IgD-negative memory B cell (primary cell): ENCODE data around the gene NCAM2. TPM values are rescaled to one million over a fixed set of nuclear protein-coding genes. Genes with fewer than 3 reads are reported as not detected.

ENCODE experiments used
- H3K27ac Mint-ChIP-seq, 3 donors: one replicate each; pipeline ENCODE4 v1.8.0; 2020 to 2022; ENCODE audit warnings: mild to moderate bottlenecking in 3 of 3, mixed read lengths in 3 of 3, moderate library complexity in 1 of 3
- H3K27me3 Mint-ChIP-seq: one replicate; pipeline ENCODE4 v1.8.0; 2021; ENCODE audit warnings: mixed read lengths
- H3K36me3 Mint-ChIP-seq: one replicate; pipeline ENCODE4 v1.8.0; 2020; ENCODE audit warnings: mild to moderate bottlenecking, mixed read lengths
- H3K4me1 Mint-ChIP-seq, 3 donors: one replicate each; pipeline ENCODE4 v1.8.0; 2020 to 2022; ENCODE audit warnings: mixed read lengths in 3 of 3, mild to moderate bottlenecking in 1 of 3
- H3K4me3 Mint-ChIP-seq, 4 donors: one replicate each; pipeline ENCODE4 v1.8.0; 2020 to 2022; ENCODE audit warnings: mild to moderate bottlenecking in 4 of 4, mixed read lengths in 4 of 4, moderate library complexity in 3 of 4
- H3K9me3 Mint-ChIP-seq, 3 donors: one replicate each; pipeline ENCODE4 v1.8.0; 2020 to 2021; ENCODE audit warnings: mixed read lengths in 3 of 3, mild to moderate bottlenecking in 1 of 3
- polyA plus RNA-seq: library from polyadenylated mRNA; unstranded; fragments of 300-500 nt; fragmentation: Illumina TruSeq; gene quantifications from one replicate; pipeline ENCODE4 v1.2.3, GENCODE V29; 2021

NCAM2 gene
- polyA plus RNA-seq, 1 donor from 2014 or later: not detected

GRCh38 chr21:21460979-21461378, 462.8 kb downstream of the NCAM2 start:
- Mint-ChIP-seq H3K36me3 (no peaks in the 10 kb centered on the region), H3K27ac (no peak overlapping the region), H3K4me3 (no peak overlapping the region), H3K27me3 (no peaks in the 10 kb centered on the region), H3K9me3 (peaks cover 0 to 4% (median 3%) of the 10 kb centered on the region in 3 donors), H3K4me1 (no peaks in the 10 kb centered on the region)

GRCh38 chr21:21463456-21463855, 465.2 kb downstream of the NCAM2 start:
- no peak overlapping the region for H3K27ac Mint-ChIP-seq
- no peaks in the 10 kb centered on the region for H3K36me3 Mint-ChIP-seq
- no peaks in the 10 kb centered on the region for H3K4me1 Mint-ChIP-seq
- no peaks in the 10 kb centered on the region for H3K27me3 Mint-ChIP-seq
- H3K4me3 Mint-ChIP-seq: no peak overlapping the region
- H3K9me3 Mint-ChIP-seq: peaks cover 0 to 4% (median 3%) of the 10 kb centered on the region in 3 donors

GRCh38 chr21:21464684-21465083, 466.5 kb downstream of the NCAM2 start:
- no peaks in the 10 kb centered on the region for H3K27me3 Mint-ChIP-seq
- peaks cover 0 to 3% (median 0%) of the 10 kb centered on the region in 3 donors for H3K9me3 Mint-ChIP-seq
- no peak overlapping the region for H3K27ac Mint-ChIP-seq
- H3K4me3 Mint-ChIP-seq: no peak overlapping the region
- no peaks in the 10 kb centered on the region for H3K4me1 Mint-ChIP-seq
- H3K36me3 Mint-ChIP-seq: no peaks in the 10 kb centered on the region

- no peaks in the 10 kb centered on the region for H3K36me3 Mint-ChIP-seq
- peaks cover 0 to 3% (median 0%) of the 10 kb centered on the region in 3 donors for H3K9me3 Mint-ChIP-seq
- no peak overlapping the region for H3K27ac Mint-ChIP-seq
- no peak overlapping the region for H3K4me3 Mint-ChIP-seq
- no peaks in the 10 kb centered on the region for H3K27me3 Mint-ChIP-seq
- no peaks in the 10 kb centered on the region for H3K4me1 Mint-ChIP-seq
Measured at GRCh38 chr21:21466752-21467151, 468.5 kb downstream of the NCAM2 start.

GRCh38 chr21:21468003-21468402, 469.8 kb downstream of the NCAM2 start:
- H3K4me3 Mint-ChIP-seq: no peak overlapping the region
- H3K9me3 Mint-ChIP-seq: peaks cover 0 to 3% (median 0%) of the 10 kb centered on the region in 3 donors
- no peak overlapping the region for H3K27ac Mint-ChIP-seq
- H3K27me3 Mint-ChIP-seq: no peaks in the 10 kb centered on the region
- no peaks in the 10 kb centered on the region for H3K36me3 Mint-ChIP-seq
- no peaks in the 10 kb centered on the region for H3K4me1 Mint-ChIP-seq

GRCh38 chr21:21481239-21481638, 483.0 kb downstream of the NCAM2 start:
- H3K9me3 Mint-ChIP-seq: peaks cover 0 to 4% (median 2%) of the 10 kb centered on the region in 3 donors
- no peak overlapping the region for H3K4me3 Mint-ChIP-seq
- H3K27me3 Mint-ChIP-seq: no peaks in the 10 kb centered on the region
- H3K4me1 Mint-ChIP-seq: no peaks in the 10 kb centered on the region
- H3K27ac Mint-ChIP-seq: no peak overlapping the region
- H3K36me3 Mint-ChIP-seq: no peaks in the 10 kb centered on the region

GRCh38 chr21:21508859-21509258, 510.6 kb downstream of the NCAM2 start:
- Mint-ChIP-seq H3K27ac (no peak overlapping the region), H3K4me3 (no peak overlapping the region), H3K4me1 (no peaks in the 10 kb centered on the region), H3K36me3 (no peaks in the 10 kb centered on the region), H3K9me3 (peaks cover 2 to 15% (median 5%) of the 10 kb centered on the region in 3 donors), H3K27me3 (no peaks in the 10 kb centered on the region)

GRCh38 chr21:21530680-21531079, 532.5 kb downstream of the NCAM2 start:
- H3K9me3 Mint-ChIP-seq: peaks cover 0 to 2% (median 0%) of the 10 kb centered on the region in 3 donors
- no peaks in the 10 kb centered on the region for H3K4me1 Mint-ChIP-seq
- H3K4me3 Mint-ChIP-seq: no peak overlapping the region
- no peaks in the 10 kb centered on the region for H3K36me3 Mint-ChIP-seq
- no peaks in the 10 kb centered on the region for H3K27me3 Mint-ChIP-seq
- H3K27ac Mint-ChIP-seq: no peak overlapping the region

- no peaks in the 10 kb centered on the region for H3K36me3 Mint-ChIP-seq
- H3K4me1 Mint-ChIP-seq: no peaks in the 10 kb centered on the region
- H3K9me3 Mint-ChIP-seq: peaks cover 0 to 11% (median 5%) of the 10 kb centered on the region in 3 donors
- no peak overlapping the region for H3K27ac Mint-ChIP-seq
- no peaks in the 10 kb centered on the region for H3K27me3 Mint-ChIP-seq
- no peak overlapping the region for H3K4me3 Mint-ChIP-seq
Measured at GRCh38 chr21:21547368-21547953, 549.3 kb downstream of the NCAM2 start.

GRCh38 chr21:21559285-21560045, 561.3 kb downstream of the NCAM2 start:
- Mint-ChIP-seq H3K4me1 (no peaks in the 10 kb centered on the region), H3K27me3 (no peaks in the 10 kb centered on the region), H3K9me3 (peaks cover 4 to 35% (median 8%) of the 10 kb centered on the region in 3 donors), H3K27ac (no peak overlapping the region), H3K4me3 (no peak overlapping the region), H3K36me3 (no peaks in the 10 kb centered on the region)
